GM19372 (cell line): Measurements from ENCODE around the gene RUVBL1.
A peak's percentile ranks its signal among the peaks of the same experiment; 100 is the strongest.

Source experiments
- ATAC-seq: cut with Tn5 transposase; IDR thresholded peaks from one replicate; pipeline ENCODE4 v1.9.1; 2021; ENCODE audit warnings: mild to moderate bottlenecking, low read depth, moderate library complexity; ENCODE audit not compliant: unreplicated experiment

The RUVBL1 gene

DNA sequence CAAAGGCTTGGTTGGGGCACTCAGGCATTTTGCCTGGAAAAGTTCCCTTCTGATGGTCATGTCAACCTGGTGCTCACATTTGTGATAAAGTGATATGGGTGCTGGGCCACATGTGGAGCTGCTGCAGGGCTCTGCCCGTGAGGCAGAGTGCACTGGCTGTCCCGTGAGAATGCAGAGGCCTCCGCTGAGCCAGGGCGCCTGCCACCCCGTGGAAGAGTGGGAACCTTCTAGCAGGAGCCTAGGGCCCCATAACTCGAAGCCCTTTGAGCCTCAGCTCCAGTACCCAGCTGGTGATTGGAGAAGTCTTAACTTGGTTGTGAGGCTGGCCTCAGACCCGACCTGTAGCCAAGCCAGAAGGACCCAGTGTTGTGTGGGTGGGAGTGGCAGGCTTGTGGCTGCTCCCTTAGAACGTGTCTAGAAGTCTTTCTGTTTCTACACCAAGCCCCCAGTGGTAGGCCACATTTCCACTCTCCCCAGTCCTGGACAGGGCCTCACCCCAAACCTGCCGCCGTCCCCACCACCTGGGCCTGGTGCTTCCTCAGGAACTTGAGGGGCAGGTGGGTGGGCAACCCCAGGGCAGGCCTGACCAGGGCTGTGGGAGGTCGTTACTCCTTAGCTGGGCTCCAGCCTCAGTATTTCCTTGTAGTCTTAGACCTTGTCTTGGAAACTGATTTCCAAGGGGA, 51.7 kb downstream of the RUVBL1 start:
- no peak for ATAC-seq

DNA sequence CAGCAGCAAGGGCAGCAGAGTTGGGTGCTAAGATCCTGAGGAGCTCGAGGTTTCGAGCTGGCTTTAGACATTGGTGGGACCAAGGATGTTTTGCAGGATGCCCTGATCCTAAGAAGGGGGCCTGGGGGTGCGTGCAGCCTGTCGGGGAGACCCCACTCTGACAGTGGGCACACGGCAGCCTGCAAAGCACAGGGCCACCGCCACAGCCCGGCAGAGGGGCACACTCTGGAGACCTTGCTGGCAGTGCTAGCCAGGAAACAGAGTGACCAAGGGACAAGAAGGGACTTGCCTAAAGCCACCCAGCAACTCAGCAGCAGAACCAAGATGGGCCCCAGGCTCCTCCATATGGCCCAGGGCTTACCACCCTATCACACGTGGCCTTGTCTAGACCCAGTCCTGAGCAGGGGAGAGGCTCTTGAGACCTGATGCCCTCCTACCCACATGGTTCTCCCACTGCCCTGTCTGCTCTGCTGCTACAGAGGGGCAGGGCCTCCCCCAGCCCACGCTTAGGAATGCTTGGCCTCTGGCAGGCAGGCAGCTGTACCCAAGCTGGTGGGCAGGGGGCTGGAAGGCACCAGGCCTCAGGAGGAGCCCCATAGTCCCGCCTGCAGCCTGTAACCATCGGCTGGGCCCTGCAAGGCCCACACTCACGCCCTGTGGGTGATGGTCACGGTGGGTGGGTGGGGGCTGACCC, 52.6 kb downstream of the RUVBL1 start:
- ATAC-seq: no peak

DNA sequence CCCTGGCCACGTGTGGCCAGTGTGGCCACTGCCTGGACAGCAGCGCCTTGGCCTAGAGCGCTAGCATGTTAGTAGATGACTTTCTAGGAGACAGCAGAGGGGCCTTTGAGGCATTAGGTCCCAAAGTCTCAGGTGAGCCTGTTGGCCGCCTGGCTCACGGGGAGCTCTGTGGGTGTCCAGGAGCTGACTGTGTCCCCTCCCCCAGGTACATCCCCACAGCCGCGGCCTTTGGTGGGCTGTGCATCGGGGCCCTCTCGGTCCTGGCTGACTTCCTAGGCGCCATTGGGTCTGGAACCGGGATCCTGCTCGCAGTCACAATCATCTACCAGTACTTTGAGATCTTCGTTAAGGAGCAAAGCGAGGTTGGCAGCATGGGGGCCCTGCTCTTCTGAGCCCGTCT, 54.3 kb downstream of the RUVBL1 start:
- ATAC-seq: no peak

DNA sequence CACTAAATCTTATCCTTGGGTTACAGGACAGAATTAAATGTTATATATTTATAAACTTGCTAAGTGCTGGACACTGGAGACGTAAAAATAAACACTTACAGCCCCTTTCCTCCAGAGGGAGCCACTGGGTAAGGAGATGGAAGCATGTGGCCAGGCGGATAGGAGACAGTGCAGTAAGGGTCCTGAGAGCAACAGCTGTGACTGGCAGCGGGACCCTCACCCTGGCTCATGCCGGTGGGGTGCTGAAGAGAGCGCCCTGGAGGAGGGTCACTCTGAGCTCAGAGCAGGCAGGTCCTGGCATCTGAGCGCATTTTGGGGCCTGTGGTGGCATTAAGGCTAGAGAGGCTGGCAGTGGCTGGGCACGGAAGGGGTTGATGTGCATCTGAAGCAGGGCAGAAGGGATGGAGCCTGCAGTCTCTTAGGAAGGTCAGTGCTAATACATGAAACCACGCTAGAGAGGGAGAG, 55.4 kb downstream of the RUVBL1 start:
- no peak for ATAC-seq

DNA sequence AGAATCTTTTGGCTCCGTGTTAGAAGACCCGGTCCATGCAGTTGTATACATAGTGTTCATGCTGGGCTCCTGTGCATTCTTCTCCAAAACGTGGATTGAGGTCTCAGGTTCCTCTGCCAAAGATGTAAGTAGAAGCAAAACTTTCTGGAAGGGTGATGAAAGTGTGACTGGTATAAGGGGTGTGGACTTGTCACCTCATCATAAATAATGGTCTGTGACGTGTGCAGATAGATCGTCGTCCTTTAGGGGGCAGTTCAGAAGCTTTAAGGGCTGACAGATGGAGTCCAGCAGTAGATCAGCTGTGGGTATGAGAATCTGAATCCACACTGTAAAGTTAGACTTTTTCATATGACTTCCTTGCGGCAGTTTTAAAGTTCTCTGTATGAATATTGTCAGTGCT, 56.1 kb downstream of the RUVBL1 start:
- no peak for ATAC-seq

DNA sequence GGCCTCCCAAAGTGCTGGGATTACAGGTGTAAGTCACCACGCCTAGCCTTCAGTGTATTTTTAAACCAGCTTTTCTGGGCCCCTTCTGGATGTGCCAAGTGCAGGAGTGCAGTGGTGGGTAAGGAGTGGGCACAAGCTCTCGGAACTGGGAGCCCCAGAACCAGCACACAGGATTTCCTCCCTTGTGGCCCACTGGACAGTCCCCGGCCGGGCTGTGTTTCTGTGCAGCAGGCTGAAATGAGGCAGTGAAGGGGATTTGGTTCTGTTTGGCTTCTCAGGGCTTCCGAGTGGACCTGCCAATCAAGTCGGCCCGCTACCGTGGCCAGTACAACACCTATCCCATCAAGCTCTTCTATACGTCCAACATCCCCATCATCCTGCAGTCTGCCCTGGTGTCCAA, 56.9 kb downstream of the RUVBL1 start:
- no peak for ATAC-seq

DNA sequence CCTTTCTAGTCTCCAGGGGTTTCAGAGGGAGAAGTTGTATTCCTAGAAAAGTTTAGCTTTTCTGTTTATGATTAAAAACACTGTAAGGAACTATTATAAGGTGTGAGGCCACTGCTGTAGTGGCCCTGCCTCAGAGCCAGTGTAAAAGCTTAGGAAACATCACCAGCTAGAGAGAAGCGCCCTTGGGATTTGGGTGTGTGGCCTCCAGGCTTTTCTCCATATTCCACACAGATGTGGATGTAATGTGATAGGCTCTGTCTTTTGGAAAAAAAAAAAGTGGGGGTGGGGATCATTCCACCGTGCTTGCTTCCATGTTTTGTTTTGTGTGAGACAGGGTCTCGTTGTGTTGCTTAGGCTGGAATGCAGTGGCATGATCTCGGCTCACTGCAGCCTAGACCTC, 57.5 kb downstream of the RUVBL1 start:
- no peak for ATAC-seq

DNA sequence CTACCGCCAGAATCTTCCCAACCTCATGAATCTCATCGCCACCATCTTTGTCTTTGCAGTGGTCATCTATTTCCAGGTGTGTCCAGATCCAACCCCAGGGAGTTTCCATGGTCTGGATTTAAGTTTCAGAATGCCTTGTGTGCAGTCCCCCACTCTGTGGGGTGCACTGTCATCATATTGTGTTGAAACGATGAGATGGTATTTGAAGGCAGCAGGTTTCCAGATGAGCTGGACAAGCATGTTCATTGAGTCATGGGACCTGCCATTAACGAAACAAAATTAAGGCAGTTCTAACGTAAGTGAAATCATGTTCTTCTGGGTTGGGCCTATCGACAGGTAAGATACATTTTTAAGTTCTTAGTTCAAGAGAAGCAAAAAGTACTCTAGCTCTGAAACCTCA, 58.6 kb downstream of the RUVBL1 start:
- ATAC-seq: no peak

DNA sequence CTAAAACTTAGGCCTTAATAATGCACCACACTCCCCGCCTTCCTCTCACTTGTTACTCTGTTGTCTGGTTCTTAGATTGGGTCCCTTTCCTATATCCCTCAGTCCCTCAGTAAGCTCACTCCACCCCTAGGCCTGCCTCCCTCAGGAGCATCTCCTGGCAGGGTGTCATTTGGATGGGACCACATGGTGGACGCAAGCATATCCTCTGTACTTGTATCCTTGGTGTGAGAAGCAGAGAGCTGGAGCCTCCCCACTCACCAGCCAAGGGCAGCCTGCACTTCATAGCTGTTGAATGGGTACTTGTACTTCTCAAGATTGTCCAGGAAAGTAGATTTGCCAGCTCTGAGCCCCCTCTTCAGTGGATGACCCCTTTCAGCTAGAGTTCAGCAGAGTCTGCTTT, 59.7 kb downstream of the RUVBL1 start:
- no peak for ATAC-seq

DNA sequence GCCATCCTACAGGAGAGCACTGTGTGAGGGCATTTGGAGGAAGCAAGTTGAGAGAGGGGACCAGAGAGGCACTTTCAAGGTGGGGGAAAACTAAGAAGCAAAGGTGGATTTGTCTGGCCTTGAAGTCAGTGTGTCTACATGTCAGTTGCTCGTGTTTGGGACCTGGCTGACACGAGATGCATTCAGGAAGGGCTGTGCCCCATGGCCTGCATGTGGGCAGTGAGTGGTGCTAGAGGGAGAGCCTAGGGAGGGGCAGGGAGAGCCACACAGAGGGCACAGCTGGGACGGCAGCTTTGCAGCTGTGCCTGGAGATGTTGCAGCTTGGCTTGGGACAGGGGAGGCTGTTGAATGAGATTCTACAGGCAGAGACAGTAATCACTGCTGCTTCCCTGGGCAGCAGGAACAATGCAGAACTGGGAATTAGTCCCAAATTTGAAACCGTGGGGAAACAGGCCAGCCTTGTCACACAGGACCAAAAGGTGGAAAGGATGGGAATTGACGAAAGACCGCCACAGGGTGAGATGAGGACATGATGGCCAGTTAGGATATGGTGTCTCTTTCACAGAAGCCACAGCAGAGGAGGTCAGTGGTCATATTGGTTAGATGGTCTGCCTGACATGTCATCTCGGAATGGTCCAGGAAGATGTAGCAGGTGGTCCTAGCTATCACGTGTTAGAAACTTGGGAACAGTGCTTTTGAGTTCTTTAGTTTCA, 61.4 kb downstream of the RUVBL1 start:
- no peak for ATAC-seq

DNA sequence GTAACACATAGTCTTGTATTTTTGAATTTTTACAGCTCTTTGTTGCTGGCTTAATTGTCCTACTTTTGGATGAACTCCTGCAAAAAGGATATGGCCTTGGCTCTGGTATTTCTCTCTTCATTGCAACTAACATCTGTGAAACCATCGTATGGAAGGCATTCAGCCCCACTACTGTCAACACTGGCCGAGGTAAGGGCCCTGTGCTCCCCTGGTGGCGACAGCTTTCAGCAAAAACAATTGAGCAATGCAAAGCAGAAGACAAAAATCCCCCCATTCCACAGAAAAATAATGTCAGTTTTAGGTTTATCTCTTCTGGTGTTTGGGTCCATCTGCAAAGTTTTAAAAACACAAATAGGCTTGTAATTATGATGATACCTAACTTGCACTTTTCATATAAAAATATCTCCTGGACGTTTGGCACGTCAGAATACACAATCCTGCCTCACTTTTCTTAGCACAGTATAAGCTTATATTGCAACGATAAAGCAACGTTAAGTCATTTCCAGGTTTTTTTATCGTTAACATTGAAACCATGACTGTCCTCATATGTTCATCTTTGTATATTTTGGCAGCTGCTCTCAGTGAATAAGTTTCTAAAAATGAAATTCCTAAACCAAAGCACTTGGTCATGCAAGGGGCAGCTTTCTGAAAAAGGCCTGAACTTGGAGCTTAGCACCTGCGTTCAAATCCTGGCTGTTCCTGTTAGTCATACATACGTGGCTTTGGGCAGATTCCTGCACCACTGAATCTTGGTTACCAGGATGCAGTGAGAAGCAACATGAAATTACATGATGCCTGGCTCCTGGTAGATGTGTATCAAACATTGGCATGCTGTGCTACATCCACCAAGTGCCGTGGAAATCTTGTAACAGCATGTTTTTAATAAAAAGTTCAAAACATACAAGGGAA, 62.9 kb downstream of the RUVBL1 start:
- no peak for ATAC-seq

DNA sequence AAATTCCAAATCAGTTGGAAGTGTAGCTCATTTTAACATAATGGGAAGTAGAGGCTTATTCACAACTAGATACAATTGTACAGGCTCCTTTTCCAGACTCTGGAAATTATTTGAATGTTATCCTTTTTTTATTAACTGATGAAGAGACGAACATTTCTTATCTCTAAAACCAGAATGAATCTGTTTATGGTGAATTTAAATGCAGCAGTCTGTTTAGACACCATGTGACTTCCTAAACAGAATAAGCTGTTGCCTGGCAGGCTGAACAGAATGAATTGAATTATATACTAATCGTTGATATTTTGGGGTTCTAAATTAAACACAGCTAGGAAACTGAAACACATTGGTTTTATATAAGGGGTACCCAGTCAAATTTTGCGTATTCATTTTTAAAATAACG, 67.4 kb downstream of the RUVBL1 start:
- no peak for ATAC-seq

DNA sequence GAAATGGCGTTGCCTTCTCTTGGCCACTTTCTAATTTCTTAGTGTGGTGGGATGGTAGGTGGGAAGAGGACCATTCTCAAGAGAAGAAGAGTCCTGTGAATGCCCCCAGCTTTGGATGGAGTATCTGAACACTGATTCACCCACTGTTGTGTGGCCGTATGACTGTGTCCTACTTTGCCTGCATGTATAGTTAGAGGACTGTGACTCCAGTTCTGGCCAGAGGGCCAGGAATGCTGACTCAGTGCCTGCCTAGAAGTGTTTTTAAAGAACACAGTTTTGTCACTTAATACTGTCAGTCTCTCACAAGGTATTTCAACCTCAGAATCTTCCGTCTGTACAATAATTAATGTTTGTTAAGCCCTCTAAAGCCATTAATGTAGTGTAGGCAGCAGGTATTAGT, 69.2 kb downstream of the RUVBL1 start:
- ATAC-seq: no peak

DNA sequence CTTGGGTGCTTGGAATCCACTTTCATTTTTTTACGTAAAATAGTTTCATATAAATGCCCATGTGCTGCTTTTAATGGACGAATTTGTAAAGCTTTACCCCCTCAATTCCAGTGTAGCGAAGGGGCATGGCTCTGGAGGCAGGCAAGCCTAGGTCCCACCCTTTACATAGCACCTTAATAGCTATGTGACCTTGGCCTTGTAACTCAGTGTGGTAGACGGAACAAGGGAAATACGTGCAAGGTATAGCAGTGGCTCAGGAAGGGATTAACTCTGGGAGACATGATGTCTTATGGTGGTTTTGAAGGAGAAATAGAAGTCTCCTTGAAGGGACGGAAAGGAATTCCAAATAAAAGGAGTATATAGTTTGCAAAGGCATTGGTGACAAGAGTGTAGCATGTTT, 70.0 kb downstream of the RUVBL1 start:
- ATAC-seq: no peak

DNA sequence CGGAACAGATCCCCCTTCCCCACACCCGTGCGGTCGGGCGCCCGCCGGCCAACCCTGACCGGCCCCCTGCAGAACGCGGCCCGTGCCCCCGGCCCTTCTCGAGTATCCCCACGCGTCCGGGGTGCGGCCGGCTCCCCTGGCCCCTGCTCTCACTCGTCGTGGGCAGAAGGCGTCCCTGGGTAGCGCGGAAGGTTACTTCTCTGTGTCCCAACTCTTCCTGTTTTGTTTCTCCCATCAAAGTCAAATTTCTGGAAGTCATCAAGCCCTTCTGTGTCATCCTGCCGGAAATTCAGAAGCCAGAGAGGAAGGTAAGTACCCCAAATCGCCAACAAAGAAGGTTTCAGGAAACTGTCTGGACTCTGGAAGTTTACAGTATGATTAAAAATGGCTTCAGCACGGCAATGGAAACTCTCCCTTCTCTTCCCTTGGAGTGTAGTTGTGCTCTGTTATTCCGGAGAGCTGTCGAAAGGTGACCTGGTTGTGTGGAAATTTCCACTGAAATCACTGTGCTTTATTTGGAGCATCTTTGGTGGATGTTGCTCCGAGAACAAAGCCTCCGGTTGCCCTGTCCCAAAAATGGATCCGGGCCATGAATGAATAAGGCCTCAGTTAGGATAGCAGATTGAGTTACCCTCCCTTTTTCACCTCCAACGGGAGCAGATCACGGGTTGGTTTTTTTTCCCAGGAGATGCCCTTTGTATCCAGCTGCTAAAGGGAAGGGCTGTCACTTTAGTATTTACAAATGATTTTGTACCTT, 70.8 kb downstream of the RUVBL1 start:
- peak; percentile 21 for ATAC-seq

DNA sequence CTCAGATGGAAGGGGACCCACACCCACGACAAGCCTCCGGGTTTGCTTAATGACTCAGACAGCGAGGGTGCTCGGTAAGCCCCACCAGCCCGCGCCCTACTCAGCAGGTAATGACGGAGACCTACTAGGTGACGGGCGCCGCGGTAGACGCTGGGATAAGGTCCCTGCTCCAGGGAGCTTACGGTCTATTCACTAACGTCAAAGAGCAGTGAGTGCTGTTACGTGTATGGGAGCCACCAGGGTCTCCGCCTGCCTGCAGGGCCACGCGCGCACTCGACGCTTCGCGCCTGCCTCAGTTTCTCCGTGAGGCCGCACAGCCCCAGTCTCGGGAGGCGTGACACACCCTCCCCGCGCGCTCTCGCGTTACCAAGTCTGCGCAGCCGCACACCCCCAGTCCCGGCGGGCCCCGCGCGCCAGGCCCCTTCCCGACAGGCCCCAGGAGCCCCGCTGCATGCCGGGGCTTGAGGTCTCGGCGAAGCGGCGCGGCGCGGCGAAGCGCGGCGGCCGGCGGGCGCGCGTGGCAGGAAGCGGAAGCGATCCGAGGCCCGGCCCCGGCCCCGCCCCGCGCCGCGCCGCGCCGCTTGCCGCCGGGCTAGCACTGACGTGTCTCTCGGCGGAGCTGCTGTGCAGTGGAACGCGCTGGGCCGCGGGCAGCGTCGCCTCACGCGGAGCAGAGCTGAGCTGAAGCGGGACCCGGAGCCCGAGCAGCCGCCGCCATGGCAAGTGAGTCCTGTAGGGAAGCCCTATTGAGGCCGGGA, 71.6 kb downstream of the RUVBL1 start, which contains the start of gene SEC61A1:
TSS of gene SEC61A1 (plus strand) at position 601 of the 758 bp plus-strand sequence. CDS start at position 717, 116 bp downstream.
- peak; percentile 89 for ATAC-seq

DNA sequence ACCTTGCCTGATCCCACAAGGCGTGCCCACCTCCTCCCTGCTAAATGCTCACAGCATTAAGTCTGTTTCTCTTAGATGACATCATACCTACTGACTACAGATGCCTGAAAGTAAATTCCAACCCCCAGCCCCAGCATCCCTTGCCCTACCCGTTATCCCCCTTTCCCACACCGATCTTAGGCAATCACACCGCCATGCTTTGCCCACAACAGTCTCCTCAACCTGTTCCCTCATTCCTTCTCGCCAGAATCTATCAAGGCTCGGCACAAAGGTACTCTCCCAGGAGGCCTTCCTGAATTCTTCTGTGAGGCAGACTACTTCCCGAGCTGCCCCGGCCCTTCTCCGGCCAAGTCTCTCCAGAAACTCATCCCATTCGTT, 72.2 kb downstream of the RUVBL1 start:
- ATAC-seq: no peak

DNA sequence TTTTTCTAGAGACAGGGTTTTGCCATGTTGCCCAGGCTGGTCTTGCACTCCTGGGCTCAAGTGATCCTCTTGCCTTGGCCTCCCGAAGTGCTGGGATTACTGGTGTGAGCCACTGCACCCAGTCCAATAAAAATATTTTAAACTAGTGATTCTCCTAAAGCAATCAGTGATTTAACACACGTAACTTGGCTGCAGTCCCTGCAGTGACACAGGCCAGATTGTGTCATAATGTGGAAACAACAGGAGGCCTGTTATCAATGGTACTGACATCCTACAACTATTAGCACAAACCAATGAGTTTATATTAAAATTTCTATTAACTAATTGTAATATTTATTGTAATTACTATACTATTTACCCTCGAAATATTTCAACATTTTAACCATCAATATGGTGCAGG, 73.0 kb downstream of the RUVBL1 start:
- ATAC-seq: no peak

DNA sequence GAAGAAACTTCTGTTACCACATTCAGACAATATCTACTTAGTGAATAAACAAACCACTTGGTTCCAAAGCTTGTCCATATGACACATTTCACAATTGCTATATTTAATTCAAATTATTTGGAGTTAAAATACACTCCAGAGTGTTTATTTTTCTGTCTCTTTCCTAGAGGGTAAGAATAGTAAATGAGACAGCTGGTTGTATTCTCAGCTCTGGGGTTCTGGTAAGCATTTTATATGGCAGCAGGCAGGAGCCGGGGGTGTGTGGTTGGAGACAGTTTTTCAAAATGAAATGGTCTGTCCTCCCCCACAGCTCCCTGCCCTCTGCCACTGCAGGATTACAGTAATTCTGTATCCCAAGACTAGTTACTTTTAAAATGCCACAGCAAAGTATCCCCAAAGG, 82.3 kb downstream of the RUVBL1 start:
- ATAC-seq: no peak
